Kidney (tissue), 14 donors: ENCODE data around the gene MYL12A. TPM values are rescaled to one million over a fixed set of nuclear protein-coding genes. Genes with fewer than 3 reads are reported as not detected.

Experiments used
- DNase-seq, 5 donors: peaks; one replicate each; pipeline ENCODE4 v3.0.0-alpha.2; 2013 to 2020
- FAIRE-seq: peaks from 2 replicates; lab custom pipeline; 2012; peaks lifted over from hg19 to GRCh38; lab: Jason Lieb, UNC
- H3K27ac ChIP-seq, 2 donors: one replicate each; pipeline ENCODE4 v1.7.0; 2013; ENCODE audit warnings: low read depth in 2 of 2, low read length in 2 of 2, inconsistent platforms in 1 of 2
- H3K27me3 ChIP-seq: one replicate; pipeline ENCODE4 v1.7.1; 2013; ENCODE audit warnings: low read length, inconsistent platforms; ENCODE audit not compliant: control insufficient read depth, insufficient read depth
- H3K36me3 ChIP-seq, 3 donors: one replicate each; pipeline versions ENCODE4 v1.7.0 to v1.7.1; 2013; ENCODE audit warnings: low read length in 3 of 3, control low read depth in 1 of 3, inconsistent platforms in 1 of 3; ENCODE audit not compliant: insufficient read depth in 3 of 3, control insufficient read depth in 2 of 3
- H3K4me1 ChIP-seq, 3 donors: one replicate each; pipeline versions ENCODE4 v1.7.0 to v1.7.1; 2013; ENCODE audit warnings: low read length in 3 of 3, inconsistent platforms in 1 of 3, low read depth in 1 of 3; ENCODE audit not compliant: control insufficient read depth in 2 of 3, insufficient read depth in 2 of 3
- H3K4me3 ChIP-seq, 3 donors: one replicate each; pipeline versions ENCODE4 v1.7.0 to v1.8.1; 2013; ENCODE audit warnings: low read length in 3 of 3, control low read depth in 1 of 3, inconsistent platforms in 1 of 3
- H3K9ac ChIP-seq, 3 donors: one replicate each; pipeline versions ENCODE4 v1.7.0 to v1.7.1; 2013; ENCODE audit warnings: low read length in 3 of 3, control low read depth in 1 of 3, inconsistent platforms in 1 of 3
- H3K9me3 ChIP-seq, 3 donors: one replicate each; pipeline versions ENCODE4 v1.7.0 to v1.7.1; 2013; ENCODE audit warnings: low read length in 3 of 3, control low read depth in 1 of 3, inconsistent platforms in 1 of 3; ENCODE audit not compliant: control insufficient read depth in 2 of 3, insufficient read depth in 1 of 3
- CTCF ChIP-seq: IDR thresholded peaks from 3 replicates; pipeline ENCODE4 v1.5.1; 2012; ENCODE audit warnings: mild to moderate bottlenecking, moderate library complexity, borderline replicate concordance; ENCODE audit not compliant: insufficient read depth; ENCODE audit errors: extremely low read depth
- intact Hi-C: fragments of 100-400 bp; cut with DNase I; formaldehyde crosslinking; loops from one replicate; pipeline ENCODE4 v1.11.1; 2022
- polyA plus RNA-seq: library from polyadenylated mRNA; stranded (reverse); fragments of 350-450 nt; fragmentation: Illumina TruSeq; extraction: RNeasy Lipid Tissue Mini Kit (QIAGEN cat#74804); gene quantifications from one replicate; pipeline ENCODE4 v1.2.3, GENCODE V29; 2014; ENCODE audit warnings: low read depth, low replicate concordance; ENCODE audit not compliant: insufficient read depth
- total RNA-seq: library from RNA; stranded (reverse); fragmentation: NEBNext Ultra II Directional; extraction: Animal tissue kit (Norgen Biotek cat#: 25700); gene quantifications from one replicate; pipeline ENCODE4 v1.2.1, GENCODE V29; 2021
- donor health status: control.
- donor health status: control.
- donor health status: control.
- donor health status: control.
- donor health status: control.
- donor health status: DM: yes; HTN: yes; CAD: no.
- donor health status: Normal renal cell carcinoma (clear cell type).

MYL12A gene
- total and polyA plus RNA-seq, 2 donors from 2014 or later, result 442 to 450 TPM

- no peak for TF ChIP-seq CTCF
- H3K4me3 ChIP-seq, result no peak overlapping the region
- intact Hi-C loops, result no loop called here
- FAIRE-seq (no peak), DNase-seq (no peak)
- H3K9ac ChIP-seq, result peak overlapping the region in 1 of 3 donors; percentile 38
- peak overlapping the region; percentile 25 to 59 for H3K27ac ChIP-seq
- H3K27me3 ChIP-seq, result no peaks in the 10 kb centered on the region
- no peaks in the 10 kb centered on the region for H3K9me3 ChIP-seq
- peaks cover 11 to 55% (median 32%) of the 10 kb centered on the region in 3 donors for H3K36me3 ChIP-seq
- peaks cover 0 to 4% (median 3%) of the 10 kb centered on the region in 3 donors for H3K4me1 ChIP-seq
Observed at GRCh38 chr18:3256693-3257626, 9.4 kb downstream of the MYL12A start.

- H3K9me3 ChIP-seq, result no peaks in the 10 kb centered on the region
- H3K9ac ChIP-seq, result no peak overlapping the region
- intact Hi-C loops, result no loop called here
- H3K27me3 ChIP-seq, result no peaks in the 10 kb centered on the region
- peaks cover 11 to 55% (median 32%) of the 10 kb centered on the region in 3 donors for H3K36me3 ChIP-seq
- peak overlapping the region in 1 of 2 donors; percentile 59 for H3K27ac ChIP-seq
- H3K4me1 ChIP-seq, result peaks cover 0 to 3% (median 3%) of the 10 kb centered on the region in 3 donors
- TF ChIP-seq CTCF, result no peak
- DNase-seq, result no peak
- H3K4me3 ChIP-seq, result no peak overlapping the region
- FAIRE-seq, result no peak
Observed at GRCh38 chr18:3257627-3258120, 10.1 kb downstream of the MYL12A start.

GRCh38 chr18:3260995-3261372, 13.4 kb downstream of the MYL12A start:
- DNase-seq (no peak), FAIRE-seq (no peak)

More at GRCh38 chr18:3260995-3261372, 13.4 kb downstream of the MYL12A start:
- Histone ChIP-seq H3K9me3 (no peaks in the 10 kb centered on the region), H3K4me1 (peaks cover 0 to 27% (median 13%) of the 10 kb centered on the region in 3 donors), H3K4me3 (peak overlapping the region; percentile 63 to 93 (median 71)), H3K27me3 (no peaks in the 10 kb centered on the region), H3K9ac (peak overlapping the region in 2 of 3 donors; percentile 83 to 98), H3K36me3 (peaks cover 5 to 24% (median 7%) of the 10 kb centered on the region in 3 donors), H3K27ac (peak overlapping the region; percentile 97)
- TF ChIP-seq CTCF, result no peak
- intact Hi-C loops, result no loop called here
